NCI-H1694 treated with DMSO at 0.1 percent for 48 hours (cell line): ENCODE results near the gene SLC35G6.
A peak's percentile ranks its signal among the peaks of the same experiment; 100 is the strongest.
"Not testable (repeated sequence)": the region's sequence is repeated elsewhere in the genome, so short reads cannot be mapped to it uniquely, and the experiment has no call there.

ENCODE experiments used
- DNase-seq: peaks from one replicate; lab custom pipeline; 2025; lab: John Stamatoyannopoulos, UW

The SLC35G6 gene

DNA sequence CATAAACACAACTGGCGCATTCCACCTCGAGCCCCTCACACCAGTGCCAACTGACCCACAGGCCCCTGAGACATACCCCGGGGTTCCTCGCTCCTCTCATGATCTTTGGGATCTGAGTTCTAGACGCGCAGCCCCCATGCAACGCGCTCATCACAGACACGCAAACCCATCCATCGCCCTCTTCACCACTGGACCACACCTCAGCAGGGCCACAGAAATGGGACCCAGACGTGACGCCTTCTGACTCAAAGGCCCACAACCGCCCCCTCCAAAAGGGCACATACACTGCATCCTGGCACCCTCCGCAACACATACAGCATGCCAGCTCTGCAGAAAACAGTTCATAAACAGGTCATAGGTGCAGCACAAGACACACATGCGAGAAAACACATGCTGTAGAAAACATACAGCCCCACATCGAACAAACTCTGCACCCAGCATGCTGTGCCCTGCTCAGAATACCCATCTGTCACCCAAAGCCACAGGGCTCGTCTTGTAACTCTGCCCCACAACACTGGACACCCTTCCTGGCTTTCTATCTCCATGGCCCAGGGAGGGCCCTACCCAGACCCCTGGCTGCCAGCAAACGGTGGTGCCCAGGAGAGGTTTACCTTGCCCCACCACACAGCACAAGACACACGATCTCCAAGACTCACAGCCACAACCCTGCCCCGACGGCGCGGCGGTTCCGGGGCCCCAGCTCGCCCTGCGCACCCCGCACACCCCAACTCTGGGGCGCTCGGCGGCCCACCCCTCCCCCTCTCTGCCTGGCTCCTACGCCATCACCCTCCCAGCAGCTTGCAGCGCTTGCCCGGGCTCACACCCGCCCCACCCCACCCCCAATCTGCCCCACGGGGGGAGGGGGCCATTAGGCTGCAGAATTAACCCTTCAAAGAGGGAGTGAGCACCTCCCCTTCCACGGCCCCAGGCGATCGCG, 2.7 kb upstream of the SLC35G6 start:
- peak; percentile 10 for DNase-seq

GRCh38 chr17:7479213-7480088, 1.8 kb upstream of the SLC35G6 start, which contains the start of gene ZBTB4:
TSS of gene ZBTB4 (minus strand) at chr17:7479631. CDS start at chr17:7466801, 12,830 bp downstream.
- peak; percentile 21 for DNase-seq

GRCh38 chr17:7480089-7480384, 1.2 kb upstream of the SLC35G6 start:
- no peak for DNase-seq

GRCh38 chr17:7481842-7482741, 846 bp downstream of the SLC35G6 start:
- DNase-seq = not testable (repeated sequence)

DNA sequence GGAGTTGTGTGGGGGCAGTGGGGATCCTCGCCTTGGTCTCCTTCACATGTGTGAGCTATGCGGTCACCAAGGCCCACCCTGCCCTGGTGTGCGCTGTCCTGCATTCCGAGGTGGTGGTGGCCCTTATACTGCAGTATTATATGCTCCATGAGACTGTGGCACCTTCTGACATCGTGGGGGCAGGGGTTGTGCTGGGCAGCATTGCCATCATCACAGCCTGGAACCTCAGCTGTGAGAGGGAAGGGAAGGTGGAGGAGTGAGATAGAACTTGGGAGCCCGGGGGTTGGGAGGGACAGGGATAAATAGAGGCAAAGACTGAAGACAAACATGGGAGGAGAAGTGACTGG, 1.5 kb downstream of the SLC35G6 start:
- DNase-seq = not testable (repeated sequence)

DNA sequence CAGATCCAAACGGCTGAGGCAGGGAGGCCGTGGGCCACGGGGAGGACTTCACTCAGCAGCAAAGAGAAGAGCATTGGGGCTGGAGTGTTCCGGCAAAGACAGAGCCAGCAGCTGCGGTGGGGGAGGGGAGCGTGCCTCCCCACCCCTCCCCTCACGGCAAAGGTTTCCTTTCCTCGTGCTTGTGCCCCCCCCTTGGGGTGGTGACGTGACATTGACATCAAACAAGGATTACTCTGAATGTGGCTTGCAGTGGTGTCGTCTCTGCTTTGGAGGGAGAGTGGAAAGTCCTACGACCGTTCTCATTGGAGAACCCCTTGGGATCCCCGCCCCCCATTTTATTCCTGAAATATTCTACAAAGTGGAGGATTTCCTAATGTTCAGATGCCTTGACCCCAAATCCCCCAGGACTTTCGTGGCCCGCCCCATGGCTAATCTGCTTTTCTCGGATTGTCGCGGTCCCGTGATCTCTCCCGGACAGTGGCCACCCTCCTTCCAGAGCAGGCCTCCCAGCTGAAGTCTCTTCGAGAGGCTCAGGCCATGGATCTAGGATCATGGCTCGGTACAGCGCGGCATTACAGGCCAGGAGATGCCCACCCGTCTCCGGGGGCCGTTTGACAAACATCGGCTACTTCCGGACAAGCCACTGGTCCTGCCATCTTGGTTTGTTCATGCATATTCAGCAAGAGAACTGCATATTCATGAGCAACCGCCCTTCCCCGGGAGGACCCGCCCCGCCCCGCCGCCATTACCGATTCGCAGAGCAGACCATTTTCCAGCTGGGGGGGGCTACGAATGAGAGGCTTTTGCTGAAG, 2.2 kb downstream of the SLC35G6 start:
- peak; percentile 95 for DNase-seq

GRCh38 chr17:7484067-7484918, 3.0 kb downstream of the SLC35G6 start, which contains the start of gene POLR2A:
TSS of gene POLR2A (plus strand) at chr17:7484366.
- peak; percentile 95 for DNase-seq

DNA sequence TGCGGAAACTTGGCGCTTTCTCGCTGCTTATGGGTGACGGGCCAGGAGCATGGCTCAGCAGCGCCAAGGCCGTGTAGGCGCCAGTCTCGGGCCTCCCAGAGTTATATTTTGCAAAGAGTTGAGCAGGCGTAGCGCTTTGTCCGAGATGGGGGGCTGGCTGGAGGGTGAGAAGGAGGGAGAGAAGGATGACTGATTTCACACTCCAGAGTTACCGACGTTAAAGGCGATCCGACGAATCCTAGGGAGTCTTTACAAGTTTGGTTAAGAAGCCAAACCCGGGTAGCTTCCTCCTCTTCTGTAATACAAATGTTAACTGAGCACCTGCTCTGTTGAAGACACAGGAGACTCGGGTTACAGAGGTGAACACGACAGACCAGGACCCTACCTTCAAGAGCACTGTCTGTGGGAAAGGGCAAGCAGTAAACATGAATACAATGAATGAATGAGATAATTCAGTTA, 3.7 kb downstream of the SLC35G6 start:
- peak; percentile 80 for DNase-seq

DNA sequence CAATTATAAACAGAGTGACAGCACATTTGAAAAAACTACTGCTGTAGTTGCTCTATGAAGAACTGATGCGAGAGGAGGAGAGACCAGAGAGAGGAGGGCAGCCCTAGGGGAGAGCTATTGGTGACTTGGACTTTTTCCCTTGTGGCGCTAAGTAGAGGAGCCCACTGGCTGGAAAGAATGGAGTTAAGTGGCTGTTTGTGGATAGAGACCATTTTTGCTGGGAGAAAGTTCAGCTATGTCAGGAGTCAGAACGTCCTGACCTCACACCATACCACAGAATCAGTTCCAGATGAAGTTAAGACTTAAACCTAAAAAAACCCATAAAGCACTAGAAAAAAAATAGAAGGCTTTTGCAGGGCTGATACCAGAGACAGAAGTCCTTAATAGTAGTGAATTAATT, 4.9 kb downstream of the SLC35G6 start:
- DNase-seq = no peak

DNA sequence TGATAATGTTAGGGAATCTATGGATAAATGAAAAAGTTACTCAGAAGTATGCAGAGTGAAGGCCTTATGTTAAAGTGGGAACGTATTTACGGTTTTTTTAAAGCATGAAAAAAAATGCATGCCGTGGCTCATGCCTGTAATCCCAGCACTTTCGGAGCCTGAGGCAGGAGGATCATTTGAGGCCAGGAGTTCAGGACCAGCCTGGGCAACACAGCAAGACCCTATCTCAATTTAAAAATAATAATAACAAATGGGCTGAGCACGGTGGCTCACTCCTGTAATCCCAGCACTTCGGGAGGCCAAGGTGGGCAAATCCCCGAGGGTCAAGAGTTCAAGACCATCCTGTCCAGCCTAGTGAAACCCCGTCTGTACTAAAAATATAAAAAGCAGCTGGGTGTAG, 8.9 kb downstream of the SLC35G6 start:
- no peak for DNase-seq

DNA sequence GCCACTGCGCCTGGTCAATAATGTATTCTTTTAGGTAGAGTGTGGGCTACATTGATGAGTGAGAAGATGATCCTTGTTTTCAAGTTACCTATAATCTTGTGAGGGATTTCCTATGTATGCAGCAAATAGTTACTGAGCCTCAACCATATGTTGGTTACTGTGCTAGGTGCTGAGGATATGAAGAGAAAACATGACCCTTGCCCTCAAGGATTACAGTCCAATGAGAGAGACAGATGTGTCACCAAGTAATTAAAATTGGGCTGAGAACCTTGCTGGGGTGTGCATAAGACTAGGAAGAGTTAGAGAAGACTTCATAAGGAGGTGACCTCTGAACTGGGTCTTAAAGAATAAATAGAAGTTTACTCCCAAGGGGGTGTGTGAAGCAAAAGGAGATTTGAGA, 10.3 kb downstream of the SLC35G6 start:
- no peak for DNase-seq

DNA sequence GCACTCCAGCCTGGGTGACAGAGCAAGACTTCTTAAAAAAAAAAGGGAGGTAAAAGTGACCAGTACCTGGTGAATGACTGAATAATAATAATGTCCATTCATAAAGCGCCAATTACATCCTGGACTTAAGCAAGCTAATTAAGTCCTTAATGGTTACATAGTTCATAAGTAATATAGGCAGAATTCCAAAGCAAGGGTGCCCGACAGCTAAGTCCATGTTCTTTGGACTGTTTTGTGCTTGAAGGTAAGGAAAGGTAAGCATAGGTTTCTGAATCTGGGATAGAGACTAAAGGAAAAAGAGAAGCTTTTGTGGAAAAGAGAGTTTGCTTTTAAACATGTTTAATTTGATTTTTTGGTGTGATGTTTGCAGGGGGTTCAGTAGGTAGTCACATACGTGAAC, 12.7 kb downstream of the SLC35G6 start:
- no peak for DNase-seq

DNA sequence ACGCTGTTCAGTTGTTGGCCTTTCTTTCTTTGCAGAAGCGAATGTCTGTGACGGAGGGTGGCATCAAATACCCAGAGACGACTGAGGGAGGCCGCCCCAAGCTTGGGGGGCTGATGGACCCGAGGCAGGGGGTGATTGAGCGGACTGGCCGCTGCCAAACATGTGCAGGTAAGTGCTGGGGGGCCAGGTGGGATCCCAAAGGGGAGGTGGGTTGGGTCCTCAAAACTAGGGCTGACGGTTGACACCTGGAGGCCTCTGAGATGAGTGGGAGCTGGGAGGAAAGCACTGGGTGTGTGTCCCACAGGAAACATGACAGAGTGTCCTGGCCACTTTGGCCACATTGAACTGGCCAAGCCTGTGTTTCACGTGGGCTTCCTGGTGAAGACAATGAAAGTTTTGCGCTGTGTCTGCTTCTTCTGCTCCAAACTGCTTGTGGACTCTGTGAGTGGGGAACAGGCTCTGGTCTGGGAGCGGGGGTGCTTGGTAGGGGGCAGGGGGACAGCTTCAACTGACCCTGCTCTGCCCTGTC, 14.7 kb downstream of the SLC35G6 start:
- no peak for DNase-seq

DNA sequence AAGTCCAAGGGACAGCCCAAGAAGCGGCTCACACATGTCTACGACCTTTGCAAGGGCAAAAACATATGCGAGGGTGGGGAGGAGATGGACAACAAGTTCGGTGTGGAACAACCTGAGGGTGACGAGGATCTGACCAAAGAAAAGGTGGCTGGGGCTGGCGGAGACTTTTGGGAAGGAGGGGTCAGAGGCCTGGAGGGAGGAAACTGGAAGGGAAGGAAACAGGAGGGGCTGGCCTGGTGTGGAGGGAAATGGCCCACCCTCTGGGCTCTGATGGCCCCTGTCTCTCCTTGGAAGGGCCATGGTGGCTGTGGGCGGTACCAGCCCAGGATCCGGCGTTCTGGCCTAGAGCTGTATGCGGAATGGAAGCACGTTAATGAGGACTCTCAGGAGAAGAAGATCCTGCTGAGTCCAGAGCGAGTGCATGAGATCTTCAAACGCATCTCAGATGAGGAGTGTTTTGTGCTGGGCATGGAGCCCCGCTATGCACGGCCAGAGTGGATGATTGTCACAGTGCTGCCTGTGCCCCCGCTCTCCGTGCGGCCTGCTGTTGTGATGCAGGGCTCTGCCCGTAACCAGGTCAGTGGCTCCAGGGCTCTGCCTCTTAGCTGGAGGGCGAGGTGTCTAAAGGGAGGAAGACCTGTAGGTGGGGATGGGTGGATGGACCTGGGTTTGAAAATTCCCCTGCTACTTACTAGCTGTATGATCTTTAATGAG, 15.4 kb downstream of the SLC35G6 start:
- DNase-seq = no peak

- DNase-seq = no peak
Measured at GRCh38 chr17:7497228-7497627, 16.0 kb downstream of the SLC35G6 start.

GRCh38 chr17:7497636-7498035, 16.4 kb downstream of the SLC35G6 start:
- DNase-seq = no peak

DNA sequence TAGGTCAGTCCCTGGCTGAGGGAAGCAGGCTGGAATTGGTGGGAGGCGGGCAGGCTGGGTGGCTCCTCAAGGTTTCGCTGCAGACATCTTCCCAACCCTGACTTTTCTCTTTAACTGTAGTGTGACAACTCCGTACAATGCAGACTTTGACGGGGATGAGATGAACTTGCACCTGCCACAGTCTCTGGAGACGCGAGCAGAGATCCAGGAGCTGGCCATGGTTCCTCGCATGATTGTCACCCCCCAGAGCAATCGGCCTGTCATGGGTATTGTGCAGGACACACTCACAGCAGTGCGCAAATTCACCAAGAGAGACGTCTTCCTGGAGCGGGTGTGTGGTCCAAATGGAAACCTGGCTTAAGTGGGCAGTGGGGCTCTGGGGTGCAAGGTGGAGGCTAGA, 17.9 kb downstream of the SLC35G6 start:
- no peak for DNase-seq

DNA sequence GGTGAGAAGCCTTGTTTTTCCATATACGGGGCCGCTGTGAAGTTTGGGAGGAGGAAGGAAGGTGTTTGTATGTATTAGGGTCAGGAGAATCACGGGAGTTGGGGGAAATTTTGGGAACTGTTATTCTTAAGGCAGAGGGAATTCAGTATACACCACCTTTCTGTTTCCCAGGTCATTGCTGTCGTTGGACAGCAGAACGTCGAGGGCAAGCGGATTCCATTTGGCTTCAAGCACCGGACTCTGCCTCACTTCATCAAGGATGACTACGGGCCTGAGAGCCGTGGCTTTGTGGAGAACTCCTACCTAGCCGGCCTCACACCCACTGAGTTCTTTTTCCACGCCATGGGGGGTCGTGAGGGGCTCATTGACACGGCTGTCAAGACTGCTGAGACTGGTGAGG, 20.5 kb downstream of the SLC35G6 start:
- no peak for DNase-seq
